Mesangial cell (primary cell): ENCODE measurements around the gene DMAP1. TPM values are rescaled to one million over a fixed set of nuclear protein-coding genes. Genes with fewer than 3 reads are reported as not detected.

Source experiments
- total RNA-seq: library from RNA; depleted of rRNA; stranded (reverse); fragments of >200 nt; gene quantifications from 2 replicates; pipeline ENCODE4 v1.2.3, GENCODE V29; 2015

The DMAP1 gene, protein sequence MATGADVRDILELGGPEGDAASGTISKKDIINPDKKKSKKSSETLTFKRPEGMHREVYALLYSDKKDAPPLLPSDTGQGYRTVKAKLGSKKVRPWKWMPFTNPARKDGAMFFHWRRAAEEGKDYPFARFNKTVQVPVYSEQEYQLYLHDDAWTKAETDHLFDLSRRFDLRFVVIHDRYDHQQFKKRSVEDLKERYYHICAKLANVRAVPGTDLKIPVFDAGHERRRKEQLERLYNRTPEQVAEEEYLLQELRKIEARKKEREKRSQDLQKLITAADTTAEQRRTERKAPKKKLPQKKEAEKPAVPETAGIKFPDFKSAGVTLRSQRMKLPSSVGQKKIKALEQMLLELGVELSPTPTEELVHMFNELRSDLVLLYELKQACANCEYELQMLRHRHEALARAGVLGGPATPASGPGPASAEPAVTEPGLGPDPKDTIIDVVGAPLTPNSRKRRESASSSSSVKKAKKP
- 38.0 and 63.0 TPM in 2 replicates for total RNA-seq

DNA sequence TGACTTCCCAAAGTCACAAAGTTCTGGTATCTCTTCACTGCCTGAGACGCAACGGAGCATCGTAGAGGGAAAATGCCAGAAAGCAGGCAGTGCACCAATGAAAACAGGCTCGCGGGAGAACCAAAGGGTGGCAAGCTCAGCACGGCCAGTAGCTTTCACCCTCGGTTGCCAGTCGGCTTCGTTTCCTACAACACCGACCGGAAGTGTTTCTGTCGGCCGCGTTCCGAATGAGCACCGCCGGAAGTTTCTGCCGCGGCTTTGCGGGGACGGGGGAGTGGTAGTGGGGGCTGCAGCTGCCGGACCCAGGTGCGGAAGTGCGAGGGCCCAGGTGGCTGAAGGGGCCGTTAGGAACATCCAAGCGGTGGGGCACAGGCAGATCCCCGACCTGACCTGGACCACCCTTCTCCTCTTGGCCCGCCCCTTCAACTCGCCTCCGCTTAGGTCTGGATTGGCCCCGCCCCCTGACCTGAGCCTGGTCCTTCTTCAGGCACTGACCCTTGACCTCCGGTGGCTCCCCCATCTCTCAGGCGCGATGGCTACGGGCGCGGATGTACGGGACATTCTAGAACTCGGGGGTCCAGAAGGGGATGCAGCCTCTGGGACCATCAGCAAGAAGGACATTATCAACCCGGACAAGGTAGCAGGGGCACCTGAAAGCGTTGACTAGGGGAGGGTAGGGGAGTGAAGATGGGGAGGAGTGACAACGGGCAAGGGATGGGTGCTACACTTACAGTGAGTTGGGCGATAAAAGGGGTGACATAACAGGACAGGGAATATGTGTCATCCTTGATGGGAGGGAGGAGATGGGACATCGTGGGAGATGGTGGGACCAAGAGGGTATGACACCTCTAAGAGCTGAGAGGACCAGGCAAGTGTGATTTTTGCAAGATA, at the start of gene DMAP1:
Gene DMAP1 (plus strand): TSS at position 250 of the 891 bp plus-strand sequence. CDS start 283 bp downstream, at position 533.

Other genes starting within 250 kb of the DMAP1 start
- gene DPH2, start 243.5 kb upstream of the DMAP1 start, total RNA-seq = 24.5 and 40.1 TPM in 2 replicates
- 157 and 168 TPM in 2 replicates for gene ATP6V0B, start 238.5 kb upstream of the DMAP1 start, total RNA-seq
- gene B4GALT2, start 234.3 kb upstream of the DMAP1 start, total RNA-seq = 82.8 and 165 TPM in 2 replicates
- 4.4 and 12.9 TPM in 2 replicates for gene CCDC24, start 221.9 kb upstream of the DMAP1 start, total RNA-seq
- gene SLC6A9, start 182.0 kb upstream of the DMAP1 start, total RNA-seq = 8.5 and 13.9 TPM in 2 replicates
- under 0.01 TPM in 1 of 2 replicates, not detected in the other for gene KLF17, start 94.7 kb upstream of the DMAP1 start, total RNA-seq
- gene KLF18, start 71.8 kb upstream of the DMAP1 start, total RNA-seq = not detected in 2 replicates
- gene ERI3, start 141.8 kb downstream of the DMAP1 start, total RNA-seq = 61.9 and 66.6 TPM in 2 replicates
- gene RNF220, start 191.8 kb downstream of the DMAP1 start, total RNA-seq = 91.1 and 105 TPM in 2 replicates